ENCODE measurements around the gene B4GALT5.

Gene B4GALT5

GRCh38 chr20:49668181-49668877 is 45.3 kb downstream of the B4GALT5 start:
- Histone ChIP-seq H3K4me3 (ENCODE audit: low read depth in 1 of 2, low read length in 1 of 2) (no peak overlapping the region), H3K27me3 (no peaks in the 10 kb centered on the region), H3K4me1 (ENCODE audit: control insufficient read depth in 1 of 2, insufficient read depth in 1 of 2, low read depth in 1 of 2, low read length in 1 of 2) (peaks cover 88 to 97% of the 10 kb centered on the region in 2 experiments), H3K27ac (peak overlapping the region; percentile 70), H3K36me3 (peaks cover 3% of the 10 kb centered on the region), H3K9me3 (no peaks in the 10 kb centered on the region)
- TF ChIP-seq CTCF (IDR thresholded peaks at IDR 0.05), result no peak

- H3K9me3 ChIP-seq, result no peaks in the 10 kb centered on the region
- TF ChIP-seq CTCF (IDR thresholded peaks at IDR 0.05), result no peak
- H3K27ac ChIP-seq, result peak overlapping the region; percentile 70
- no peaks in the 10 kb centered on the region for H3K27me3 ChIP-seq
- H3K36me3 ChIP-seq, result peaks cover 3% of the 10 kb centered on the region
- H3K4me3 ChIP-seq (ENCODE audit: low read depth in 1 of 2, low read length in 1 of 2), result no peak overlapping the region
- H3K4me1 ChIP-seq (ENCODE audit: control insufficient read depth in 1 of 2, insufficient read depth in 1 of 2, low read depth in 1 of 2, low read length in 1 of 2), result peaks cover 88 to 97% of the 10 kb centered on the region in 2 experiments
These were observed 46.8 kb downstream of the B4GALT5 start for GRCh38 chr20:49666911-49667310.

GRCh38 chr20:49665796-49666195 is 47.9 kb downstream of the B4GALT5 start:
- Histone ChIP-seq H3K9me3 (no peaks in the 10 kb centered on the region), H3K4me3 (ENCODE audit: low read depth in 1 of 2, low read length in 1 of 2) (no peak overlapping the region), H3K36me3 (no peaks in the 10 kb centered on the region), H3K4me1 (ENCODE audit: control insufficient read depth in 1 of 2, insufficient read depth in 1 of 2, low read depth in 1 of 2, low read length in 1 of 2) (peaks cover 88 to 97% of the 10 kb centered on the region in 2 experiments), H3K27me3 (no peaks in the 10 kb centered on the region), H3K27ac (peak overlapping the region; percentile 70)
- no peak for TF ChIP-seq CTCF (IDR thresholded peaks at IDR 0.05)

GRCh38 chr20:49664612-49665313 is 48.9 kb downstream of the B4GALT5 start:
- no peak overlapping the region for H3K4me3 ChIP-seq (ENCODE audit: low read depth in 1 of 2, low read length in 1 of 2)
- TF ChIP-seq CTCF (IDR thresholded peaks at IDR 0.05), result no peak
- peaks cover 88 to 97% of the 10 kb centered on the region in 2 experiments for H3K4me1 ChIP-seq (ENCODE audit: control insufficient read depth in 1 of 2, insufficient read depth in 1 of 2, low read depth in 1 of 2, low read length in 1 of 2)
- peak overlapping the region; percentile 56 for H3K27ac ChIP-seq
- no peaks in the 10 kb centered on the region for H3K36me3 ChIP-seq
- no peaks in the 10 kb centered on the region for H3K27me3 ChIP-seq
- H3K9me3 ChIP-seq, result no peaks in the 10 kb centered on the region

- no peaks in the 10 kb centered on the region for H3K36me3 ChIP-seq
- H3K27ac ChIP-seq, result peak overlapping the region; percentile 85
- H3K4me3 ChIP-seq (ENCODE audit: low read depth in 1 of 2, low read length in 1 of 2), result no peak overlapping the region
- H3K9me3 ChIP-seq, result no peaks in the 10 kb centered on the region
- no peaks in the 10 kb centered on the region for H3K27me3 ChIP-seq
- peaks cover 89 to 97% of the 10 kb centered on the region in 2 experiments for H3K4me1 ChIP-seq (ENCODE audit: control insufficient read depth in 1 of 2, insufficient read depth in 1 of 2, low read depth in 1 of 2, low read length in 1 of 2)
- no peak for TF ChIP-seq CTCF (IDR thresholded peaks at IDR 0.05)
These were observed 50.6 kb downstream of the B4GALT5 start for GRCh38 chr20:49663112-49663511.

Data from neutrophil (primary cell).